ENCODE measurements around the gene GNAT2.

- TF ChIP-seq POLR2A (IDR thresholded peaks at IDR 0.05) (no peak), CTCF (IDR thresholded peaks at IDR 0.05) (no peak), POLR2AphosphoS5 (IDR thresholded peaks at IDR 0.05) (no peak), EP300 (IDR thresholded peaks at IDR 0.05; ENCODE audit: low read depth) (no peak)
Observed at GRCh38 chr1:109653306-109653705, 33.9 kb upstream of the GNAT2 start.
